ENCODE measurements around the gene WIPF3.
"Not testable (repeated sequence)": the region's sequence is repeated elsewhere in the genome, so short reads cannot be mapped to it uniquely, and the experiment has no call there.

Gene WIPF3

DNA sequence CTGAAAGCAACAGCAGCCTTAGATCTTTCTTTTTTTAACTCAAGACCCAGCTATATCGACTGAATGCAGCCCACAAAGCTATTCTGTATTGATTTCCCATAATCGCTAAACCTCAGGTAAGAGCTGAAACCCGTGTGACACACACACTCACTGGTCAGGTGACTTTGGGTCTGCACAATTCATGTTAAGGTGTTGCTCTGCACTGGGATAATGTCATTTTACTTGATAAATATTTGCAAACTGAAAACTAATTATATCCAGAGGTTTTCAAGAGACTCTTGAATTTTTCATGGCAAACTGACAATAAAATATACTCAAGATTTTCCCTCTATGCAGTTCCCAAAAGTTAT, 150.2 kb downstream of the WIPF3 start:
- WGBS, 2 donors (ENCODE audit: extremely low coverage in 2 of 2, insufficient read length in 2 of 2, insufficient replicate concordance in 1 of 2) = no CpG with 5 or more reads among the region's 3 CpGs

GRCh38 chr7:29957521-29958310, 151.4 kb downstream of the WIPF3 start:
- Histone ChIP-seq H2BK15ac (ENCODE audit: low read length) (no peak overlapping the region), H3K36me3 (replicated peaks in 1 of 2; ENCODE audit: control insufficient read depth in 2 of 2, insufficient read depth in 2 of 2, low read length in 2 of 2) (peaks cover 5 to 61% of the 10 kb centered on the region in 2 donors), H3K27me3 (ENCODE audit: control insufficient read depth in 3 of 3, insufficient read depth in 3 of 3, low read depth in 1 of 3, low read length in 3 of 3) (no peaks in the 10 kb centered on the region), H3K9ac (ENCODE audit: low read depth, low read length, poor library complexity) (no peak overlapping the region), H3K18ac (ENCODE audit: low read length) (peak overlapping the region; percentile 27), H3K4me2 (ENCODE audit: insufficient read depth, low read length, poor library complexity, severe bottlenecking) (no peak overlapping the region), H3K14ac (ENCODE audit: low read length) (no peak overlapping the region), H4K91ac (ENCODE audit: low read depth, low read length, poor library complexity) (no peak overlapping the region), H2BK5ac (ENCODE audit: low read length) (no peak overlapping the region), H3K4me1 (ENCODE audit: control insufficient read depth in 2 of 2, insufficient read depth in 1 of 2, low read depth in 1 of 2, low read length in 2 of 2) (peaks cover 4% of the 10 kb centered on the region in 2 donors), H3K79me1 (ENCODE audit: low read depth, low read length) (peaks cover 6% of the 10 kb centered on the region), H3K4ac (ENCODE audit: low read length) (no peak overlapping the region), H3K27ac (replicated peaks; ENCODE audit: low read length) (no peak overlapping the region), H2AFZ (ENCODE audit: low read length) (no peak overlapping the region), H4K8ac (ENCODE audit: low read depth, low read length) (no peak overlapping the region), H2BK12ac (ENCODE audit: low read length) (no peak overlapping the region), H2AK5ac (ENCODE audit: low read depth, low read length) (no peak overlapping the region), H3K9me3 (replicated peaks in 1 of 2; ENCODE audit: control insufficient read depth in 2 of 2, insufficient read depth in 1 of 2, low read depth in 1 of 2, low read length in 2 of 2) (peaks cover 2 to 12% of the 10 kb centered on the region in 2 donors), H3K23ac (ENCODE audit: low read depth, low read length, poor library complexity) (no peak overlapping the region), H2BK120ac (ENCODE audit: low read depth, low read length) (no peak overlapping the region), H3K4me3 (ENCODE audit: low read length in 2 of 2) (no peak overlapping the region)
- no peak for DNase-seq (ENCODE audit: low spot score)
- no CpG with 5 or more reads among the region's 9 CpGs for whole genome bisulfite sequencing, 2 donors (ENCODE audit: extremely low coverage in 2 of 2, insufficient read length in 2 of 2, insufficient replicate concordance in 1 of 2)

More for the DNA sequence above, 150.2 kb downstream of the WIPF3 start:
- Histone ChIP-seq H3K4ac (ENCODE audit: low read length) (no peak overlapping the region), H2AFZ (ENCODE audit: low read length) (no peak overlapping the region), H3K4me3 (ENCODE audit: low read length in 2 of 2) (no peak overlapping the region), H3K9me3 (replicated peaks in 1 of 2; ENCODE audit: control insufficient read depth in 2 of 2, insufficient read depth in 1 of 2, low read depth in 1 of 2, low read length in 2 of 2) (peaks cover 0 to 7% of the 10 kb centered on the region in 2 donors), H3K79me1 (ENCODE audit: low read depth, low read length) (peaks cover 6% of the 10 kb centered on the region), H3K23ac (ENCODE audit: low read depth, low read length, poor library complexity) (no peak overlapping the region), H2BK15ac (ENCODE audit: low read length) (no peak overlapping the region), H2AK5ac (ENCODE audit: low read depth, low read length) (no peak overlapping the region), H3K27me3 (ENCODE audit: control insufficient read depth in 3 of 3, insufficient read depth in 3 of 3, low read depth in 1 of 3, low read length in 3 of 3) (no peaks in the 10 kb centered on the region), H3K36me3 (replicated peaks in 1 of 2; ENCODE audit: control insufficient read depth in 2 of 2, insufficient read depth in 2 of 2, low read length in 2 of 2) (peaks cover 8 to 68% of the 10 kb centered on the region in 2 donors), H2BK12ac (ENCODE audit: low read length) (no peak overlapping the region), H3K4me2 (ENCODE audit: insufficient read depth, low read length, poor library complexity, severe bottlenecking) (no peak overlapping the region), H3K9ac (ENCODE audit: low read depth, low read length, poor library complexity) (no peak overlapping the region), H2BK120ac (ENCODE audit: low read depth, low read length) (no peak overlapping the region), H4K8ac (ENCODE audit: low read depth, low read length) (no peak overlapping the region), H2BK5ac (ENCODE audit: low read length) (no peak overlapping the region), H4K91ac (ENCODE audit: low read depth, low read length, poor library complexity) (no peak overlapping the region), H3K18ac (ENCODE audit: low read length) (no peak overlapping the region), H3K27ac (replicated peaks; ENCODE audit: low read length) (no peak overlapping the region), H3K4me1 (ENCODE audit: control insufficient read depth in 2 of 2, insufficient read depth in 1 of 2, low read depth in 1 of 2, low read length in 2 of 2) (peaks cover 4% of the 10 kb centered on the region in 2 donors), H3K14ac (ENCODE audit: low read length) (no peak overlapping the region)
- no peak for DNase-seq (ENCODE audit: low spot score)

- Histone ChIP-seq H3K4me2 (ENCODE audit: insufficient read depth, low read length, poor library complexity, severe bottlenecking) (no peak overlapping the region), H3K4me3 (ENCODE audit: low read length in 2 of 2) (no peak overlapping the region), H4K91ac (ENCODE audit: low read depth, low read length, poor library complexity) (no peak overlapping the region), H2AK5ac (ENCODE audit: low read depth, low read length) (no peak overlapping the region), H3K4ac (ENCODE audit: low read length) (no peak overlapping the region), H2BK5ac (ENCODE audit: low read length) (no peak overlapping the region), H2BK120ac (ENCODE audit: low read depth, low read length) (no peak overlapping the region), H2BK12ac (ENCODE audit: low read length) (no peak overlapping the region), H3K4me1 (ENCODE audit: control insufficient read depth in 2 of 2, insufficient read depth in 1 of 2, low read depth in 1 of 2, low read length in 2 of 2) (peaks cover 4% of the 10 kb centered on the region in 2 donors), H3K18ac (ENCODE audit: low read length) (no peak overlapping the region), H3K23ac (ENCODE audit: low read depth, low read length, poor library complexity) (no peak overlapping the region), H2AFZ (ENCODE audit: low read length) (no peak overlapping the region), H3K79me1 (ENCODE audit: low read depth, low read length) (peaks cover 6% of the 10 kb centered on the region), H3K36me3 (replicated peaks in 1 of 2; ENCODE audit: control insufficient read depth in 2 of 2, insufficient read depth in 2 of 2, low read length in 2 of 2) (peaks cover 3 to 60% of the 10 kb centered on the region in 2 donors), H3K9ac (ENCODE audit: low read depth, low read length, poor library complexity) (no peak overlapping the region), H3K9me3 (replicated peaks in 1 of 2; ENCODE audit: control insufficient read depth in 2 of 2, insufficient read depth in 1 of 2, low read depth in 1 of 2, low read length in 2 of 2) (peaks cover 2 to 17% of the 10 kb centered on the region in 2 donors), H2BK15ac (ENCODE audit: low read length) (no peak overlapping the region), H3K27ac (replicated peaks; ENCODE audit: low read length) (no peak overlapping the region), H3K14ac (ENCODE audit: low read length) (no peak overlapping the region), H3K27me3 (ENCODE audit: control insufficient read depth in 3 of 3, insufficient read depth in 3 of 3, low read depth in 1 of 3, low read length in 3 of 3) (no peaks in the 10 kb centered on the region), H4K8ac (ENCODE audit: low read depth, low read length) (no peak overlapping the region)
- DNase-seq (ENCODE audit: low spot score) = no peak
- WGBS, 2 donors (ENCODE audit: extremely low coverage in 2 of 2, insufficient read length in 2 of 2, insufficient replicate concordance in 1 of 2) = no CpG with 5 or more reads among the region's 8 CpGs
Measured at GRCh38 chr7:29958667-29959358, 152.5 kb downstream of the WIPF3 start.

DNA sequence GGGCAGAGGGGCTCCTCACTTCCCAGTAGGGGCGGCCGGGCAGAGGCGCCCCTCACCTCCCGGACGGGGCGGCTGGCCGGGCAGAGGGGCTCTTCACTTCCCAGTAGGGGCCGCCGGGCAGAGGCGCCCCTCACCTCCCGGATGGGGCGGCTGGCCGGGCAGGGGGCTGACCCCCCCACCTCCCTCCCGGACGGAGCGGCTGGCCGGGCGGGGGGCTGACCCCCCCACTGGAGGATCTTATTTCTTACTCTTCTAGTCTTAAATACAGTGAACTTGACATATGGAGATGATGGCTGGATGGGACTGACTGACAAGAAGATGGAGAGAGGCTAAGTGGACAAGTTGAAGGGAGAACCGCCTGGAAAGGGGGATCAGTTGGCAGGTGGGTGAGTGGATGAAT, 155.3 kb downstream of the WIPF3 start:
- H3K23ac ChIP-seq (ENCODE audit: low read depth, low read length, poor library complexity); H2AFZ ChIP-seq (ENCODE audit: low read length); H3K18ac ChIP-seq (ENCODE audit: low read length); H2BK12ac ChIP-seq (ENCODE audit: low read length); H3K4ac ChIP-seq (ENCODE audit: low read length); H3K14ac ChIP-seq (ENCODE audit: low read length); H3K4me1 ChIP-seq (ENCODE audit: control insufficient read depth in 2 of 2, insufficient read depth in 1 of 2, low read depth in 1 of 2, low read length in 2 of 2); H3K27ac ChIP-seq (replicated peaks; ENCODE audit: low read length); H3K4me3 ChIP-seq (ENCODE audit: low read length in 2 of 2); H4K8ac ChIP-seq (ENCODE audit: low read depth, low read length); H3K4me2 ChIP-seq (ENCODE audit: insufficient read depth, low read length, poor library complexity, severe bottlenecking); H3K27me3 ChIP-seq (ENCODE audit: control insufficient read depth in 3 of 3, insufficient read depth in 3 of 3, low read depth in 1 of 3, low read length in 3 of 3); H2AK5ac ChIP-seq (ENCODE audit: low read depth, low read length); H2BK15ac ChIP-seq (ENCODE audit: low read length); H4K91ac ChIP-seq (ENCODE audit: low read depth, low read length, poor library complexity); DNase-seq (ENCODE audit: low spot score); H2BK5ac ChIP-seq (ENCODE audit: low read length); H3K9ac ChIP-seq (ENCODE audit: low read depth, low read length, poor library complexity); H2BK120ac ChIP-seq (ENCODE audit: low read depth, low read length); H3K79me1 ChIP-seq (ENCODE audit: low read depth, low read length): not testable (repeated sequence)
- H3K9me3 ChIP-seq (replicated peaks in 1 of 2; ENCODE audit: control insufficient read depth in 2 of 2, insufficient read depth in 1 of 2, low read depth in 1 of 2, low read length in 2 of 2) = peaks cover 2 to 17% of the 10 kb centered on the region in 2 donors
- peaks cover 5 to 65% of the 10 kb centered on the region in 2 donors for H3K36me3 ChIP-seq (replicated peaks in 1 of 2; ENCODE audit: control insufficient read depth in 2 of 2, insufficient read depth in 2 of 2, low read length in 2 of 2)
- no CpG with 5 or more reads among the region's 19 CpGs for WGBS, 2 donors (ENCODE audit: extremely low coverage in 2 of 2, insufficient read length in 2 of 2, insufficient replicate concordance in 1 of 2)
